Measurements from ENCODE around the gene ELL3.
A peak's percentile ranks its signal among the peaks of the same experiment; 100 is the strongest.
"Not testable (repeated sequence)": the region's sequence is repeated elsewhere in the genome, so short reads cannot be mapped to it uniquely, and the experiment has no call there.

ELL3 gene

GRCh38 chr15:43791993-43792760 is 15.4 kb upstream of the ELL3 start, which contains the start of gene SERF2:
Gene SERF2 (plus strand): TSS chr15:43792320. CDS start chr15:43792377, 57 bp downstream.
- DNase-seq: peak; percentile 100

DNA sequence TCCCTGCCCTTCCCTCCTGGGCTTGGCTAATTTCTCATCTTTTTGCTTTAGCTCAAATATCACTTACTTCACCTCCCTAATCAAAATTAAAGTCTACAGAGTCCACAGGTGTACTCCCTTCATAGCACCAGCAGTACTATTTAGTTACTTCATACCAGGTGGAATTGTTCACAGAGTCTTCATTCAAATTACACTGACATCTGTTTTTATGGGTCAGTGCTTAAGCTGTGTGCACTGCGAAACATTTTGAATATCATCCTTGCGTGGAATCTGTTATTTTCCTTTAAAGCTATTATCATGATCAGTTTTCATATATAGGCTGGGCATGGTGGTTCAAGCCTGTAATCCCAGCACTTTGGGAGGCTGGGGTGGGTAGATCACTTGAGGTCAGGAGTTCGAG is 12.6 kb upstream of the ELL3 start:
- no peak for DNase-seq

GRCh38 chr15:43779016-43779415 is 2.2 kb upstream of the ELL3 start:
- no peak for DNase-seq

GRCh38 chr15:43777267-43777914 is 625 bp upstream of the ELL3 start:
- DNase-seq: peak; percentile 65

DNA sequence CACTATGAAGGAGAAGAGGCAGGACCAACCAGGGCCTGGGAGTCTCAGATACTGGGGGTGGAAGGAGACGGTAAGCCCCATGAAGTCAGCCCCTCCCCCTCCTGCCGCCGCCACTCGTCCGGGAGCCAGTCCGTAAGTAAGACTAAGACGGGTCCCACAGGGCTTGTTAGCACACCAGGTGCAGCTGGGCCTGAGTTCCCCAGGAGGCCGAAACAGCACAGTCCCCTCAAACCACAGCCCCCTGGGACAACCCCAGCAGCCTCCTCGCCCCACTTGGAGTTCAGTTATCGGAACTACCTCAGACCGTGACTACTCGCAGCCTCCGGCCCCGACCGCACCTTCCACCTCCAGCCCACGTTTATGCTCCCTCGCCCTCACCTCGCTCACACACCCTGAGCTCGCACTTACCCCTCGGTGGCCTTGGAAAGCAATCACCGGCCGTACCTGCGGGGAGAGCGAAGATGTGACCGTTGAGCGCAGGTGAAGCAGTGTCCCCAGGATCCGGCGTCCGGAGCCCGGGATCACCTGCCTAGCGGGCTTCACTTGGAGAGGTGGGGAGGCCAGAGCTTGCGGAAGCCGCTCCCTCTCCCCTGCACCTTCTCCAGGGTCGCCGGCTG is 557 bp downstream of the ELL3 start:
- DNase-seq: no peak

DNA sequence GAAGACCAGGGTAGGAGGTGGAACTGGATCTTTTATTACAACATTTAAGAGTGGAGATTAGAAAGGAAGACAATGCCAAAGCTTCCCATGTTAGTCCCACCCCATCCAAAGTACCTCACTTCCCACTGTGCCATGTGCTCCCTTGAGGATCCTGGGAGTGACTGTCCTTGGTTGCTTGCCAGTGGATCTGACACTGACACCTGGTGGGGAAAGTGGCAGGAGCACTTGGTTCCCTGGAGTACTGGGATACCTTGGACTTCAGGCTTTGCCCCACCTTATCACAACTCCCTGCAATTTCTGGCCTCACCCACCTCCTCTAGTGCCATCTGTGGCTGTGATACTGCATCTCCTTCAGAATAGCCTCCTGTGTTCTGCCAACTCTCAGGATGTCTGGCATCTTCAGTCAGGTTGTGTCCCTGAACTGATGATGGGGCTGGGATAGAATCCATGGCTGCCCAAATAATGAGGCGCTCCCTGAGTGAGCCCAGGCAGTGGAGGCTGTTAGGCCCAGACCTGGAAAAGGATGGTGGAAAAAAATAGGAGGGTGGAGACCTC is 1.3 kb downstream of the ELL3 start:
- DNase-seq: no peak

DNA sequence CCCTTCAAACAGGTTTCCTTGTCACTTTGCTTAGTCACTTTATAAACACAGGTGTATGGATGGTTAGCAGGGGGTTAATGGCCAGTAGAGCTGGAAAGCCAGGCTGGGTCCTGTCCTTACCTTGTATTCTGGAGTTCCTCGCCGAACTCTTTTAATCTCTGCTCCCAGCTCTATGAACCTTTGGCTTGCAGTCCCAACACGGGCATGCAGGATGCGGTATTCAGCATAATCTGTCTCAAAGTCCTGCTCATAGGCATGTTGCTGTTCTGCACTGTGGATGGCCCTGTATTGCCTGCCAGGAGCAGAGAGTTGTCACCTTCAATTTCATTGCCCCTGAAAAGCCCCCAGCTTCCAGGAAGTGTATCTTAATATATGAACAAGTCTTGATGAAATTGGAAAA is 2.7 kb downstream of the ELL3 start:
- no peak for DNase-seq

- DNase-seq: no peak
Measured at GRCh38 chr15:43772624-43773023, 4.1 kb downstream of the ELL3 start.

GRCh38 chr15:43771816-43772215 is 5.0 kb downstream of the ELL3 start:
- DNase-seq: peak; percentile 79

DNA sequence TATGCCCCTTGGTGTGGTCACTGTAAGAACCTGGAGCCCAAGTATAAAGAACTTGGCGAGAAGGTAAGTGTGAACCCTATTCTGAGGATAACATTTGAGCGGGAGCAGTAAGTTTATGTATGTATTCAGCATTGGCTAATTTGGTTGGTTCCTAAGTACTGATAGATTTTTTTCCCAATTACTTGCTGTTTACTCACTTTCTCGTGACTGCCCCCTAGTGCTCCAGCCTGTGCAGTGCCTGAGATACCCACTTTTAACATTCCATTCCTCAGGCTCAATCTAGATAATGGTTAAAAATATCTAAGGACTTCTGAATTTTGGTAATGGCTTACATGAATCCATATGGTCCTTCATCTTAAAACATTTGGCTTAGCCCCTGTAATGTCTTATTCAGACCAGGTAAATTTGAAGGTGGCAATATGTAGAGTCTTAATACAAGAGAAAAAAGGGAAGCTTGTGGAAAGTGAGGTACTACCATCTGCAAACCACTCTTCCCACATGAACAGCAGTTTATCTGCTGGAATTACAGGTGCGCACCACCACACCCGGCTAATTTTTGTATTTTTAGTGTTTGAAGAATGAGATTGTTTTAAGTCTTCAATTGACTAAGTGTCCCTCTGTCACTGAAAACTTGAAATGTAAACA is 7.1 kb downstream of the ELL3 start:
- DNase-seq: peak; percentile 62

- DNase-seq: no peak
Measured at GRCh38 chr15:43763819-43764446, 12.8 kb downstream of the ELL3 start.

DNA sequence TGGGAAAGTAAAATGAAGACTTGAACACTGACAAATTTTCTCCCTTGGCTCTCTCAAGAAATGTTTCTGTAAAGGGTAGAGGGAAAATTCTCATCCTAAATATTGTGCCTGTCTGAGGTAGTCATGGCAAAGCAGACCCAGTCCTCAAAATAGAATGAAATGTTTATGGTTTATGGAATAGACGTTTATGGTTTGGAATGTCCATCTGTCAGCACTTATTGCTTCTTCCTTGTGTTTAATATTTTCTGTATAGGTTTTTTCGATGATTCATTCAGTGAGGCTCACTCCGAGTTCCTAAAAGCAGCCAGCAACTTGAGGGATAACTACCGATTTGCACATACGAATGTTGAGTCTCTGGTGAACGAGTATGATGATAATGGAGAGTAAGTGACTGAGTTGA is 13.9 kb downstream of the ELL3 start:
- no peak for DNase-seq

DNA sequence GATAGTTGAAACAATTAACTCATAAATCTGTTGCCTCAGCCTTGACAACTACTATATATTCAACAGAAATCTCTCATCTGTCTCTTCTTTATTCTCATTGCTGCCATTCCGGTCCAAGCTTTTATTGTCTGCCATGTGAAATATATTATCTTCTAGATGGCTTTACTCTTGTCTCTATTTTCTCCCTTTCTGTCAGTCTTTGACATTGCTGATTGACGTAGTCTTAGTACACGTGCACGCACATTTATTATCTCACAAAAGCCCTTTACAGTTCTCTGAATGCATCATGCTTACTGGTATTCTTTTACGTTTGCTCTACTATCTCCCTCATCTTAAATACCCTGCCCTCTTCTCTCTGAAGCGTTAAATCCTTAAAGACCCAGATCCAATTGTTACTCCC is 24.9 kb downstream of the ELL3 start:
- no peak for DNase-seq

- DNase-seq: peak; percentile 90
Measured at GRCh38 chr15:43749690-43750345, 26.9 kb downstream of the ELL3 start.

GRCh38 chr15:43748376-43748775 is 28.4 kb downstream of the ELL3 start:
- DNase-seq: peak; percentile 6

GRCh38 chr15:43746903-43747309 is 29.9 kb downstream of the ELL3 start:
- DNase-seq: peak; percentile 69

- peak; percentile 95 for DNase-seq
Measured at GRCh38 chr15:43746245-43746902, 30.4 kb downstream of the ELL3 start, which contains the start of gene PDIA3. Gene PDIA3 (plus strand): TSS chr15:43746438. CDS start chr15:43746540, 102 bp downstream.

GRCh38 chr15:43735416-43735815 is 41.4 kb downstream of the ELL3 start:
- no peak for DNase-seq

DNA sequence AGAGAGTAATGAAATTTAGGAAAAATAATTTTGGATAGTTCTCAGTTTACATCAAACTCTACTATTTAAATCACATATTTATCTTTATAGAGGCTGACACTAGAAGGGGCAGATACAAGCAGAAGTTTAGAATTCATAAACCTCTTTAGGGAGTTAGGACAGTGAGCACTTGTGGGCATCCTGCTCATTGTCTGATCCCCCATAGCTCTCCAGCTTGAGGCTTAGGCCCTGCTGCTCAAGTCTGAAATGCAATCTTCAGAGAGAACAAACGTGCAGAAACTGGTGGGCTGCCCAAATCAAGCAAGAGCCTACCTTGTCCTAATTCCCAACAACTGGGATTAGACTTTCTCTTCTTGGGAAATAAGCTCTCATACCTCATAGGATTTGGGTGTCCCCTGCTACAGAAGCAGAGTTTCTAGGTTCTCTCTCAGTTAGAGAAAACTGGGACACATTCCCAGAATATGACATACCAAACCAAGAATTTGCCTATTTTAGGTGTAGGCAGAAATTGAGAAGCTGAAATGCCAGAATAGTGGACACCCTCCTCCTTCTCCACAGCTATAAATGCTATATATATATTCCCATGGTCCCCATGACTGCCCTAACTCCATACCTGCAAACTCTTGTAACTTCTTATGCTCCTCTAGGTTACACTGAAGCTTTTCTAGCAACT is 48.6 kb downstream of the ELL3 start:
- not testable (repeated sequence) for DNase-seq

DNA sequence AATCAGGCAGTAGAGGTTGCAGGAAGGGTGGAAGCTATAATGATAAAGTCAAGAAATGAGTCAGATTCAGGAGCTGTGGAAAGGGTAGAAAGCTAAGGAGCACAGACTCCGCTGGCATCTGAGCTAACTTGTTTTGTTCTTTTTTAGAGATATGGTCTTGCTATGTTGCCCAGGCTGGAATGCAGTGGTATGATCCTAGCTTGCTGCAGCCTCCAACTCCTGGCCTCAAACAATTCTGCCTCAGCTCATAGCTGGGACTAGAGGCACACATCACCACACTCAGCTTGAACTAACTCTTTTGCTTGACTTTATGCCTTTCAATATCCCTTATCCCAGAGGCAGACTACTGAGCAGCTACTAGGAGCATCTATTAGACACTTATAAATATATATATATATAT is 50.5 kb downstream of the ELL3 start:
- not testable (repeated sequence) for DNase-seq

DNA sequence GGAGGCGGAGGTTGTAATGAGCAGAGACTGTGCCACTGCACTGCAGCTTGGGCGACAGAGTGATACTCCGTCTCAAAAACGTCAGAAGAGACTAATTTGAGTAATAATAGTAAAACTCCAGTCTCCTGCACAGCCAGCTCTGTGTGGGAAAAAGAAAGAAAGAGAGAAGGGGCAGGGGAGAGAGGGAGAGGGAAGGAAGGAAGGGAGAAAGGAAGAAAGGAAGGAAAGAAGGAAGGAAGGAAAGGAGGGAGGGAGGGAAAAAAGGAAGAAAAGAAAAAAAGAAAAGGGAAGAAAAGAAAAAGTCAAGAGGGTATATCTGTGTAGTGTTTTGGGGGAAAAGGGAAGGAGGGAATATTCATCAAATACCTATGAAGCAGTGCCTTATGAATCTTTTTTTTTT is 53.6 kb downstream of the ELL3 start:
- no peak for DNase-seq

Measured in inflammatory macrophage treated with lipopolysaccharide for 4 hours (primary cell).